ENCODE results near the gene UBN2. TPM values are rescaled to one million over a fixed set of nuclear protein-coding genes. Genes with fewer than 3 reads are reported as not detected.

UBN2 gene
- total and polyA plus RNA-seq, 3 donors from 2014 or later, result 36.6 to 49.4 (median 38.8) TPM

GRCh38 chr7:139264220-139264619, 33.2 kb downstream of the UBN2 start:
- no peak for TF ChIP-seq POLR2A (IDR thresholded peaks at IDR 0.05)
- TF ChIP-seq, protein P1, sequence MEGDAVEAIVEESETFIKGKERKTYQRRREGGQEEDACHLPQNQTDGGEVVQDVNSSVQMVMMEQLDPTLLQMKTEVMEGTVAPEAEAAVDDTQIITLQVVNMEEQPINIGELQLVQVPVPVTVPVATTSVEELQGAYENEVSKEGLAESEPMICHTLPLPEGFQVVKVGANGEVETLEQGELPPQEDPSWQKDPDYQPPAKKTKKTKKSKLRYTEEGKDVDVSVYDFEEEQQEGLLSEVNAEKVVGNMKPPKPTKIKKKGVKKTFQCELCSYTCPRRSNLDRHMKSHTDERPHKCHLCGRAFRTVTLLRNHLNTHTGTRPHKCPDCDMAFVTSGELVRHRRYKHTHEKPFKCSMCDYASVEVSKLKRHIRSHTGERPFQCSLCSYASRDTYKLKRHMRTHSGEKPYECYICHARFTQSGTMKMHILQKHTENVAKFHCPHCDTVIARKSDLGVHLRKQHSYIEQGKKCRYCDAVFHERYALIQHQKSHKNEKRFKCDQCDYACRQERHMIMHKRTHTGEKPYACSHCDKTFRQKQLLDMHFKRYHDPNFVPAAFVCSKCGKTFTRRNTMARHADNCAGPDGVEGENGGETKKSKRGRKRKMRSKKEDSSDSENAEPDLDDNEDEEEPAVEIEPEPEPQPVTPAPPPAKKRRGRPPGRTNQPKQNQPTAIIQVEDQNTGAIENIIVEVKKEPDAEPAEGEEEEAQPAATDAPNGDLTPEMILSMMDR (IDR thresholded peaks at IDR 0.05), result no peak
- Histone ChIP-seq H3K27me3 (no peaks in the 10 kb centered on the region), H3K27ac (no peak overlapping the region), H3K36me3 (ENCODE audit: low read depth, missing control alignments) (no peaks in the 10 kb centered on the region), H3K4me3 (no peak overlapping the region), H3K4me1 (no peaks in the 10 kb centered on the region), H3K9me3 (no peaks in the 10 kb centered on the region)
- no peak for DNase-seq
- 81 to 91% methylated on average over 3 of the region's 3 CpGs for WGBS, 2 donors
- intact Hi-C loops (cut with DNase I; ENCODE audit: low total_unique reads), result no loop called here

GRCh38 chr7:139265673-139266072, 34.6 kb downstream of the UBN2 start:
- H3K4me3 ChIP-seq, result no peak overlapping the region
- WGBS, 2 donors, result 67 to 81% methylated on average over 2 of the region's 2 CpGs
- no peaks in the 10 kb centered on the region for H3K27me3 ChIP-seq
- TF ChIP-seq, protein P1 (IDR thresholded peaks at IDR 0.05), result no peak
- no peak for TF ChIP-seq POLR2A (IDR thresholded peaks at IDR 0.05)
- no peak overlapping the region for H3K27ac ChIP-seq
- no peaks in the 10 kb centered on the region for H3K4me1 ChIP-seq
- H3K9me3 ChIP-seq, result no peaks in the 10 kb centered on the region
- intact Hi-C loops (cut with DNase I; ENCODE audit: low total_unique reads), result no loop called here
- no peak for DNase-seq
- no peaks in the 10 kb centered on the region for H3K36me3 ChIP-seq (ENCODE audit: low read depth, missing control alignments)

- H3K4me3 ChIP-seq, result no peak overlapping the region
These were observed 40.9 kb downstream of the UBN2 start for GRCh38 chr7:139271718-139272628.

DNA sequence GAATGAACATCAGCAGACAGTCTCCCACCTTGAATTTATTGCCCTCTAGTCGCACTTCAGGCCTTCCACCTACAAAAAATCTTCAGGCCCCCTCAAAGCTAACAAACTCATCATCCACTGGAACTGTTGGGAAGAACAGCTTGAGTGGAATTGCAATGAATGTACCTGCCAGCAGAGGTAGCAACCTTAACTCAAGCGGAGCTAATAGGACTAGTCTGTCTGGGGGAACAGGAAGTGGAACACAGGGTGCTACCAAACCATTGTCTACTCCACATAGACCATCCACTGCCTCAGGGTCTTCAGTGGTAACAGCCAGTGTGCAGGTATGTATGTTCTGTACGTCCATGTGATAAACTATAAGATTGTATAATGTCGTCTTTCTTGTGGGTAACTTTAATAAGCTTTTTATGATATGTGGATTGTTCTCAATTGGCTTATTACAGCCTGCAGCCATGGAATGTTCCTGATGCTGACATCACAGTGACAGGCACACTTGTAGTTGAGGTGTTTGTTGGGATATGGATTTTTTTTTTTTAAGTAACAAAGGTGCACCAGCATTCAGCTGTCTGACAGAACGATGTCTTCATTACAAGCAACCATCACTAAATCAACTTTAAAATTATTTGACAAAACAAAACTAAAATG, 53.3 kb downstream of the UBN2 start:
- WGBS, 2 donors, result 90 to 92% methylated on average over 5 of the region's 5 CpGs
- Histone ChIP-seq H3K27ac (no peak overlapping the region), H3K4me1 (no peaks in the 10 kb centered on the region), H3K27me3 (no peaks in the 10 kb centered on the region), H3K4me3 (no peak overlapping the region), H3K36me3 (ENCODE audit: low read depth, missing control alignments) (no peaks in the 10 kb centered on the region), H3K9me3 (no peaks in the 10 kb centered on the region)
- TF ChIP-seq POLR2A (IDR thresholded peaks at IDR 0.05), result no peak
- TF ChIP-seq, protein P1 (IDR thresholded peaks at IDR 0.05), result no peak
- intact Hi-C loops (cut with DNase I; ENCODE audit: low total_unique reads), result no loop called here
- no peak for DNase-seq

More at GRCh38 chr7:139271718-139272628, 40.9 kb downstream of the UBN2 start:
- Histone ChIP-seq H3K27ac (no peak overlapping the region), H3K27me3 (no peaks in the 10 kb centered on the region), H3K9me3 (no peaks in the 10 kb centered on the region), H3K4me1 (no peaks in the 10 kb centered on the region), H3K36me3 (ENCODE audit: low read depth, missing control alignments) (no peaks in the 10 kb centered on the region)
- WGBS, 2 donors, result 82 to 84% methylated on average over 17 of the region's 17 CpGs
- no peak for DNase-seq
- intact Hi-C loops (cut with DNase I; ENCODE audit: low total_unique reads), result no loop called here
- TF ChIP-seq POLR2A (IDR thresholded peaks at IDR 0.05), result no peak
- TF ChIP-seq, protein P1 (IDR thresholded peaks at IDR 0.05), result no peak
